Stimulated activated effector memory CD8-positive, alpha-beta T cell treated with anti-CD3 and anti-CD28 coated beads, Interleukin-12 subunit alpha, Interleukin-12 subunit beta, amount 100 ng/mL, for 72 hours (primary cell): ENCODE data around the gene GATA3.

Source experiments
- ATAC-seq: fragments of 150-1000 bp; cut with Tn5 transposase; 2 replicates; pipeline ENCODE4 v1.10.0; 2021
- DNase-seq, 2 donors: peaks; one replicate each; pipeline ENCODE4 v3.0.0; 2021 to 2022; ENCODE audit warnings: low spot score in 2 of 2
- H3K27ac Mint-ChIP-seq: one replicate; pipeline ENCODE4 v1.8.0; 2022; ENCODE audit warnings: mild to moderate bottlenecking, mixed read lengths
- H3K36me3 Mint-ChIP-seq: one replicate; pipeline ENCODE4 v1.8.0; 2022; ENCODE audit warnings: mild to moderate bottlenecking, mixed read lengths
- H3K4me1 Mint-ChIP-seq: one replicate; pipeline ENCODE4 v1.8.0; 2022; ENCODE audit warnings: mixed read lengths
- H3K4me3 Mint-ChIP-seq: one replicate; pipeline ENCODE4 v1.8.0; 2022; ENCODE audit warnings: mild to moderate bottlenecking, mixed read lengths
- H3K9me3 Mint-ChIP-seq: one replicate; pipeline ENCODE4 v1.8.0; 2022; ENCODE audit warnings: mixed read lengths

Gene GATA3

GRCh38 chr10:8035006-8035640 lies 19.4 kb upstream of the GATA3 start:
- Mint-ChIP-seq H3K9me3 (no peaks in the 10 kb centered on the region), H3K4me3 (peak overlapping the region; percentile 36), H3K27ac (no peak overlapping the region), H3K4me1 (peaks cover 31% of the 10 kb centered on the region), H3K36me3 (peaks cover 18% of the 10 kb centered on the region)
- DNase-seq (peak in 1 of 2 donors; percentile 50), ATAC-seq (peak; percentile 29)

GRCh38 chr10:8035641-8036470 lies 18.6 kb upstream of the GATA3 start:
- DNase-seq, result peak in 1 of 2 donors; percentile 55
- peak overlapping the region; percentile 36 for H3K4me3 Mint-ChIP-seq
- peaks cover 18% of the 10 kb centered on the region for H3K36me3 Mint-ChIP-seq
- H3K9me3 Mint-ChIP-seq, result no peaks in the 10 kb centered on the region
- no peak for ATAC-seq
- H3K4me1 Mint-ChIP-seq, result peaks cover 31% of the 10 kb centered on the region
- H3K27ac Mint-ChIP-seq, result no peak overlapping the region

- H3K4me1 Mint-ChIP-seq, result peaks cover 35% of the 10 kb centered on the region
- no peak overlapping the region for H3K4me3 Mint-ChIP-seq
- DNase-seq (no peak), ATAC-seq (no peak)
- H3K36me3 Mint-ChIP-seq, result peaks cover 18% of the 10 kb centered on the region
- H3K27ac Mint-ChIP-seq, result no peak overlapping the region
- no peaks in the 10 kb centered on the region for H3K9me3 Mint-ChIP-seq
Observed at GRCh38 chr10:8036506-8037198, 17.8 kb upstream of the GATA3 start.

- H3K36me3 Mint-ChIP-seq, result peaks cover 18% of the 10 kb centered on the region
- ATAC-seq, result no peak
- H3K27ac Mint-ChIP-seq, result no peak overlapping the region
- DNase-seq, result peak in 1 of 2 donors; percentile 5
- peaks cover 42% of the 10 kb centered on the region for H3K4me1 Mint-ChIP-seq
- H3K9me3 Mint-ChIP-seq, result no peaks in the 10 kb centered on the region
- H3K4me3 Mint-ChIP-seq, result peak overlapping the region; percentile 30
Observed at GRCh38 chr10:8037199-8037801, 17.2 kb upstream of the GATA3 start.

GRCh38 chr10:8037941-8038894 lies 16.3 kb upstream of the GATA3 start:
- H3K27ac Mint-ChIP-seq, result no peak overlapping the region
- DNase-seq, result no peak
- no peaks in the 10 kb centered on the region for H3K9me3 Mint-ChIP-seq
- H3K4me3 Mint-ChIP-seq, result peak overlapping the region; percentile 30
- H3K36me3 Mint-ChIP-seq, result peaks cover 23% of the 10 kb centered on the region
- peaks cover 51% of the 10 kb centered on the region for H3K4me1 Mint-ChIP-seq
- ATAC-seq, result peak; percentile 38

GRCh38 chr10:8039321-8039881 lies 15.1 kb upstream of the GATA3 start:
- no peaks in the 10 kb centered on the region for H3K9me3 Mint-ChIP-seq
- no peak overlapping the region for H3K4me3 Mint-ChIP-seq
- H3K4me1 Mint-ChIP-seq, result peaks cover 63% of the 10 kb centered on the region
- peaks cover 23% of the 10 kb centered on the region for H3K36me3 Mint-ChIP-seq
- H3K27ac Mint-ChIP-seq, result no peak overlapping the region
- no peak for ATAC-seq
- no peak for DNase-seq

- DNase-seq (no peak), ATAC-seq (no peak)
- Mint-ChIP-seq H3K4me1 (peaks cover 68% of the 10 kb centered on the region), H3K4me3 (no peak overlapping the region), H3K36me3 (peaks cover 18% of the 10 kb centered on the region), H3K27ac (no peak overlapping the region), H3K9me3 (no peaks in the 10 kb centered on the region)
Observed at GRCh38 chr10:8040651-8041050, 13.8 kb upstream of the GATA3 start.

- Mint-ChIP-seq H3K27ac (no peak overlapping the region), H3K36me3 (peaks cover 18% of the 10 kb centered on the region), H3K9me3 (no peaks in the 10 kb centered on the region), H3K4me3 (no peak overlapping the region), H3K4me1 (peaks cover 75% of the 10 kb centered on the region)
- ATAC-seq, result no peak
- DNase-seq, result no peak
Observed at GRCh38 chr10:8041284-8041991, 13.1 kb upstream of the GATA3 start.

GRCh38 chr10:8041992-8042720 lies 12.3 kb upstream of the GATA3 start:
- peaks cover 18% of the 10 kb centered on the region for H3K36me3 Mint-ChIP-seq
- peaks cover 81% of the 10 kb centered on the region for H3K4me1 Mint-ChIP-seq
- DNase-seq, result no peak
- H3K27ac Mint-ChIP-seq, result no peak overlapping the region
- no peaks in the 10 kb centered on the region for H3K9me3 Mint-ChIP-seq
- peak overlapping the region; percentile 56 for H3K4me3 Mint-ChIP-seq
- no peak for ATAC-seq

GRCh38 chr10:8042721-8043568 lies 11.5 kb upstream of the GATA3 start:
- H3K4me1 Mint-ChIP-seq, result peaks cover 81% of the 10 kb centered on the region
- peak overlapping the region; percentile 56 for H3K4me3 Mint-ChIP-seq
- ATAC-seq, result no peak
- no peaks in the 10 kb centered on the region for H3K9me3 Mint-ChIP-seq
- no peak overlapping the region for H3K27ac Mint-ChIP-seq
- peaks cover 11% of the 10 kb centered on the region for H3K36me3 Mint-ChIP-seq
- DNase-seq, result peak in 1 of 2 donors; percentile 6

- ATAC-seq, result no peak
- H3K4me1 Mint-ChIP-seq, result peaks cover 83% of the 10 kb centered on the region
- peak overlapping the region; percentile 56 for H3K4me3 Mint-ChIP-seq
- H3K9me3 Mint-ChIP-seq, result no peaks in the 10 kb centered on the region
- peak overlapping the region; percentile 44 for H3K27ac Mint-ChIP-seq
- peaks cover 6% of the 10 kb centered on the region for H3K36me3 Mint-ChIP-seq
- peak in 1 of 2 donors; percentile 55 for DNase-seq
Observed at GRCh38 chr10:8043569-8044306, 10.8 kb upstream of the GATA3 start.
